ENCODE results near the gene ACBD6.

Gene ACBD6

DNA sequence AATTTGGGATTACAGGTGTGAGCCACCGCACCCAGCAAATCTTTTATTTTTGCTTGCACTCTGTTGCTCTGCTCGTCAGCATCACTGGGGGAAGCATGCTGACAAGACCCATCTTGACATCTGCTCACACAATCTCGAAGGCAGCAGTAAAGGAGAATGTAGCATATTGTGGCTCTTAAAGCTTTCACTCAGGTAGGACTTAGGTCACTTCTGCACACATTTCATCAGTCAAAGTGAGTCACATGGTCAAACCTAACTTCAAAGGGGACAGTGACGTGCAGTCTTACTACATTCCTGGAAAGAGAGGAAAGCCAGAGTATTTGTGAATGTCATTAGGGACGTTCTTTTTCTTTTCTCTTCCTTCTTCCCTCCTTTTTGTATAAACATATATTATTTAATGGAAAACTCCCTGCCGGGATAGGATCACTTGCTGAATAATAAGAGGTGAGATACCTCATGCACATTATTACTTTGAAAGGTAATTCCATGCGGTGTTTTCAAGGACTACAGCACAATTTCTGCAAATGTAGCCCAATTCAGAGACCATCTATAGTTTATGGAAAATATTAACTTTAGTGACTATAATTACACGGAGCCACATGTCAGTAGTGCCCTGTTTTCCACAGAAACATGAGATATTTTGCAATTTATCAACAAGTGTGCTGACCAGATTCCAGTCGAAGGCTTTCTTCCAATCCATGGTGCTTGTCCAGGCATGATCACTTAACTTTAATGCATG, 19.3 kb upstream of the ACBD6 start:
- H3K4me2 ChIP-seq (ENCODE audit: low read length), result no peak overlapping the region
- TF ChIP-seq, protein P1, sequence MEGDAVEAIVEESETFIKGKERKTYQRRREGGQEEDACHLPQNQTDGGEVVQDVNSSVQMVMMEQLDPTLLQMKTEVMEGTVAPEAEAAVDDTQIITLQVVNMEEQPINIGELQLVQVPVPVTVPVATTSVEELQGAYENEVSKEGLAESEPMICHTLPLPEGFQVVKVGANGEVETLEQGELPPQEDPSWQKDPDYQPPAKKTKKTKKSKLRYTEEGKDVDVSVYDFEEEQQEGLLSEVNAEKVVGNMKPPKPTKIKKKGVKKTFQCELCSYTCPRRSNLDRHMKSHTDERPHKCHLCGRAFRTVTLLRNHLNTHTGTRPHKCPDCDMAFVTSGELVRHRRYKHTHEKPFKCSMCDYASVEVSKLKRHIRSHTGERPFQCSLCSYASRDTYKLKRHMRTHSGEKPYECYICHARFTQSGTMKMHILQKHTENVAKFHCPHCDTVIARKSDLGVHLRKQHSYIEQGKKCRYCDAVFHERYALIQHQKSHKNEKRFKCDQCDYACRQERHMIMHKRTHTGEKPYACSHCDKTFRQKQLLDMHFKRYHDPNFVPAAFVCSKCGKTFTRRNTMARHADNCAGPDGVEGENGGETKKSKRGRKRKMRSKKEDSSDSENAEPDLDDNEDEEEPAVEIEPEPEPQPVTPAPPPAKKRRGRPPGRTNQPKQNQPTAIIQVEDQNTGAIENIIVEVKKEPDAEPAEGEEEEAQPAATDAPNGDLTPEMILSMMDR (IDR thresholded peaks at IDR 0.05; ENCODE audit: low read depth, low read length, poor library complexity, severe bottlenecking), result no peak
- no peak for TF ChIP-seq EZH2phosphoT487 (IDR thresholded peaks at IDR 0.05; ENCODE audit: borderline replicate concordance, low read length)
- no peaks in the 10 kb centered on the region for H3K36me3 ChIP-seq (ENCODE audit: control insufficient read depth, low read length)
- H3K9me3 ChIP-seq (ENCODE audit: control insufficient read depth, insufficient read depth, low read length), result no peaks in the 10 kb centered on the region
- no peaks in the 10 kb centered on the region for H3K9me2 ChIP-seq (replicated peaks; ENCODE audit: control insufficient read depth, low read length)
- H3F3A ChIP-seq (ENCODE audit: control insufficient read depth, insufficient read depth), result no peaks in the 10 kb centered on the region
- H3K79me2 ChIP-seq (ENCODE audit: control insufficient read depth, low read length), result no peaks in the 10 kb centered on the region
- H3K4me3 ChIP-seq (ENCODE audit: low read length), result no peak overlapping the region
- H3K27ac ChIP-seq (ENCODE audit: low read depth, low read length), result no peak overlapping the region
- no peaks in the 10 kb centered on the region for H4K20me1 ChIP-seq (ENCODE audit: control insufficient read depth, insufficient read depth, low read depth, low read length)
- peaks cover 4% of the 10 kb centered on the region; the same call in 1 of the 2 replicates for H3K4me1 ChIP-seq (ENCODE audit: control insufficient read depth, low read length)
- no peaks in the 10 kb centered on the region for H3K27me3 ChIP-seq (ENCODE audit: control insufficient read depth, low read length)

DNA sequence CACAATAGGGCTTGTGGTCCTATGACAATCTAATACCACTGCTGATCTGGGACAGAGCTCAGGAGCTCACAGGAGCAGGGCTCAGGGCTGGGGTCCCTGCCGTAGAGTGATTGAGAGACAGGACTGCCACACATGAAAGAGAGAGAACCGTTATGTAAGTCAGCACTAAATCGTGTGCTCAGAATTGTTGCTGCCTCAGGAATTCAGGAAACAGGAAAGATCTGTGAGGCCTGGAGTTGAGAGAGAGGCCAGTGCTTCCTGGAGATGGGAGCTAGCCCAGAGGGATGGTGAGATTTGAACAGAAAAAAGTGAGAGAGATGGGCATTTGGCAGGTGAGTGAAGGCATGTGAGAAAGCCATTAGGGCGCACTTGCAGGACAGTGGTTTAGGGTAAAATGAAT, 17.5 kb upstream of the ACBD6 start:
- TF ChIP-seq EZH2phosphoT487 (IDR thresholded peaks at IDR 0.05; ENCODE audit: borderline replicate concordance, low read length), result no peak
- TF ChIP-seq, protein P1 (IDR thresholded peaks at IDR 0.05; ENCODE audit: low read depth, low read length, poor library complexity, severe bottlenecking), result no peak
- Histone ChIP-seq H3K4me3 (ENCODE audit: low read length) (no peak overlapping the region), H3K9me2 (replicated peaks; ENCODE audit: control insufficient read depth, low read length) (no peaks in the 10 kb centered on the region), H4K20me1 (ENCODE audit: control insufficient read depth, insufficient read depth, low read depth, low read length) (no peaks in the 10 kb centered on the region), H3K4me1 (ENCODE audit: control insufficient read depth, low read length) (0 out of 2 replicates have a peak, but pooled peaks cover 3% of the 10 kb centered on the region), H3K9me3 (ENCODE audit: control insufficient read depth, insufficient read depth, low read length) (no peaks in the 10 kb centered on the region), H3K79me2 (ENCODE audit: control insufficient read depth, low read length) (no peaks in the 10 kb centered on the region), H3K27ac (ENCODE audit: low read depth, low read length) (no peak overlapping the region), H3K27me3 (ENCODE audit: control insufficient read depth, low read length) (no peaks in the 10 kb centered on the region), H3K4me2 (ENCODE audit: low read length) (no peak overlapping the region), H3F3A (ENCODE audit: control insufficient read depth, insufficient read depth) (no peaks in the 10 kb centered on the region), H3K36me3 (ENCODE audit: control insufficient read depth, low read length) (no peaks in the 10 kb centered on the region)

DNA sequence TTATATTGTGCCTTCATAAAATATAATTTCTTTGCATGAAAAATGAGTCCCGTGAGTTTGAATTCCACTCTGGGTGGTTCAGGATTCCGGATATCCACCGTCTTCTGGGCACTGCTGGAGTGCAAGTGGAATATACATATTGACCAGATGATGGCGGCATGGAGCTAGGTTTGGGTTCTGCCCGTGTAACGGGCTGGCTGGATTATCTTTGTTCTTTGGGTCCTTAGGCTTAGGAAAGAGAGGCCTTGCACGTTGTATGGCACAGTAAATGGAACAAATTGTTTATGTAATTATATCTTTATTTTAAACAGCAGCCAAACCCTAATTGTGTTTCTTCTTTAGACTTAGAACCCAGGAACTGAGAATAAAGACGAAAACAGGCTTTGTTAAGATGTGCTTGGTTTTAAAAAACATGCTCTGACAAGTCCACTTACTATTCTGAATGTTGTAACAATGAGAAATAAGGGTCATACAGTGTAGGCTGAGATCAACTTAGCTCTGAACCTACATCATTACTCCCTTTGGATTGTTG, 13.5 kb upstream of the ACBD6 start:
- no peaks in the 10 kb centered on the region for H3F3A ChIP-seq (ENCODE audit: control insufficient read depth, insufficient read depth)
- no peaks in the 10 kb centered on the region for H3K27me3 ChIP-seq (ENCODE audit: control insufficient read depth, low read length)
- no peaks in the 10 kb centered on the region for H3K36me3 ChIP-seq (ENCODE audit: control insufficient read depth, low read length)
- no peak for TF ChIP-seq EZH2phosphoT487 (IDR thresholded peaks at IDR 0.05; ENCODE audit: borderline replicate concordance, low read length)
- TF ChIP-seq, protein P1 (IDR thresholded peaks at IDR 0.05; ENCODE audit: low read depth, low read length, poor library complexity, severe bottlenecking), result peak; percentile 71
- no peaks in the 10 kb centered on the region for H3K9me2 ChIP-seq (replicated peaks; ENCODE audit: control insufficient read depth, low read length)
- no peaks in the 10 kb centered on the region for H3K79me2 ChIP-seq (ENCODE audit: control insufficient read depth, low read length)
- 0 out of 2 replicates have a peak, but pooled peaks cover 3% of the 10 kb centered on the region for H3K4me1 ChIP-seq (ENCODE audit: control insufficient read depth, low read length)
- H3K9me3 ChIP-seq (ENCODE audit: control insufficient read depth, insufficient read depth, low read length), result no peaks in the 10 kb centered on the region
- H4K20me1 ChIP-seq (ENCODE audit: control insufficient read depth, insufficient read depth, low read depth, low read length), result no peaks in the 10 kb centered on the region
- no peak overlapping the region for H3K4me2 ChIP-seq (ENCODE audit: low read length)
- H3K4me3 ChIP-seq (ENCODE audit: low read length), result no peak overlapping the region
- H3K27ac ChIP-seq (ENCODE audit: low read depth, low read length), result no peak overlapping the region

Measured in DOHH2 (cell line).